Measurements from ENCODE around the gene GUCY1A1. TPM values are rescaled to one million over a fixed set of nuclear protein-coding genes. Genes with fewer than 3 reads are reported as not detected.
"Not testable (repeated sequence)": the region's sequence is repeated elsewhere in the genome, so short reads cannot be mapped to it uniquely, and the experiment has no call there.

Gene GUCY1A1, protein sequence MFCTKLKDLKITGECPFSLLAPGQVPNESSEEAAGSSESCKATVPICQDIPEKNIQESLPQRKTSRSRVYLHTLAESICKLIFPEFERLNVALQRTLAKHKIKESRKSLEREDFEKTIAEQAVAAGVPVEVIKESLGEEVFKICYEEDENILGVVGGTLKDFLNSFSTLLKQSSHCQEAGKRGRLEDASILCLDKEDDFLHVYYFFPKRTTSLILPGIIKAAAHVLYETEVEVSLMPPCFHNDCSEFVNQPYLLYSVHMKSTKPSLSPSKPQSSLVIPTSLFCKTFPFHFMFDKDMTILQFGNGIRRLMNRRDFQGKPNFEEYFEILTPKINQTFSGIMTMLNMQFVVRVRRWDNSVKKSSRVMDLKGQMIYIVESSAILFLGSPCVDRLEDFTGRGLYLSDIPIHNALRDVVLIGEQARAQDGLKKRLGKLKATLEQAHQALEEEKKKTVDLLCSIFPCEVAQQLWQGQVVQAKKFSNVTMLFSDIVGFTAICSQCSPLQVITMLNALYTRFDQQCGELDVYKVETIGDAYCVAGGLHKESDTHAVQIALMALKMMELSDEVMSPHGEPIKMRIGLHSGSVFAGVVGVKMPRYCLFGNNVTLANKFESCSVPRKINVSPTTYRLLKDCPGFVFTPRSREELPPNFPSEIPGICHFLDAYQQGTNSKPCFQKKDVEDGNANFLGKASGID
- total RNA-seq: 136 TPM

- peak; percentile 41 for DNase-seq
These were observed at the start of gene GUCY1A1 for GRCh38 chr4:155666344-155667221. Gene GUCY1A1, plus strand, starts transcription at chr4:155666848. Its CDS starts 30,020 bp downstream, at chr4:155696868.

DNA sequence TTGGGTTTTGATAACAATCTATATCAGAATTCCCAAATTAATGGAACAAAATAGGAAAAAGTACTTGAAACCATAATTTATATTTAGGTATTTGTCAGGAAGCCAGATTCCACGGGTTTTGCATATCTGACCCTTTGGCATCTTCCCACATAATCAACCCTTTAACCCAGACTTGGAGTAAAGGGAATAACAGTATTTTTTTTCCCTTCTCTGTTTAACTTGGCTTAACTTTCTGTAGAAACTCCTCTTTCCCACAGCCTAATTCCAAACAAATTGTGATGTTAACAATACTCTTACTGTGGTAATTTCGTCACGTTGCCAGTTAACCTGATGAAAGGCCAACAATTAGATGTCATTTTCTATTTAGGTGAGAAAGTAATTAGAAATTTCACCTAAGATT is 49.4 kb upstream of the GUCY1A1 start:
- no peak for DNase-seq

- no peak for DNase-seq
These were observed 48.3 kb upstream of the GUCY1A1 start for GRCh38 chr4:155618183-155618838.

GRCh38 chr4:155620637-155621036 is 46.0 kb upstream of the GUCY1A1 start:
- no peak for DNase-seq

- no peak for DNase-seq
These were observed 42.2 kb upstream of the GUCY1A1 start for GRCh38 chr4:155624478-155624877.

DNA sequence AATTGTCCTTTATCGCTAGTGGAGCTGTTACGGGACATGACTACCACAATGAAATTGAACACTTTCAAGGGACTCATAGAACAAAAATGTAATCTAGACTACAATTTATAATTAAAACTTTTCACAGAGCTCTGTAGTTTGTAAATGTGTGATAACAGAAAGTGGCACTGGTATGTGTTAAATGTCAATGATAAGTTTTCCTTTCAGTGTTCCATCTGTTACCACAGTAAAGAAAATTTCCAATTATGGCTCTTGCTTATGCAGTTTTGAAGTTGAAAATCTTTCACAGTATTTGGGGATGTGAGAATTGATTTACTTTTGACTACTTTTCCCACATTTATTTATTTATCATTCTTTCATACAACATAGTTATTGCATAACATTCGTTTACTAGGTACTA is 40.1 kb upstream of the GUCY1A1 start:
- DNase-seq: no peak

DNA sequence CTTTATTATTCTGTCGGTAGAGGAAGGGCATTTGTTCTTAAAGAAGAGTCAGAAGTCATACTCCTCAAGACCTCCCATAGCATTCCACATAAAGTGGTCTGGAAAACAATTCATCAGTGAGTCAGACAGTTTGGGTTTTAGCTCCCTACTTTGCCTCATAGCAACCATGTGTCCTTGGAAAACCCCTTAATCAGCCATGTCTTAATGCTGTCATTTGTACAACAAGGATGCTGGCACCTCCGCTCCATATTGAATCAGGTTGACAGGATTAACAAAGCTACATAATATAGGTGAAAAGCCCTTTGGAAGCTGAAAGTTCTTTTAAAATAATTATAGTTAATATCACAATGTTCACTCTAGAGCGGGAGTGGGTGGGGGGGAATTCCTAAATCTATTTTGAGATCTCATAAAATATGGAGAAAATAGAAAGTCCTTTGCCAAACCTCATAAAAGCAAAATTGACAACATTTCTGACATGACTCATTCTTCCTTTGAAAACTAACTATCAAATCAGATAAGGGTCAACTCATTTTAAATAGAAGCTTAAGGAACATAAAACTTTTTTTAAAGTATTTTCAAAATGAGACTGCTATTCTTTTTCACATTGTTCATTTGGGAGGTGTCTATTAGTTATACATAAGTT is 37.3 kb upstream of the GUCY1A1 start:
- DNase-seq: no peak

DNA sequence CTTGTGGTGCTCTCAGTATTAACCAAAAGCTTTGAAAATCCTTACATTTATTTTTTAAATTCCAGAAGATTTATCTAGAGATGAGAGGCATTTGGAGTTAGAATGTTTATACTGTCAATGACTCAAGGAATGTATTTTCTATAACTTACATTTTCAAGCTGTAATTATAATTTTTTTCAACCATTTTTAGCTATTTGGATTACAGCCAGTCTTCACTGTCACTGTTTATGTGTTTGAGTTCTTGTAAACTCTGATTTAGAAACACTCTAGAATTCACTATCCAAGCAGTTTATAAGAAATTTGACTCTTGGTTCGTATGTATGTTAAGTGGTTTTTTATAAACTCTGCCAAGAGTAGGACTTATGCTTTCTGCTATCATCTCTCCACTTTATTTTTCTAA is 36.7 kb upstream of the GUCY1A1 start:
- no peak for DNase-seq

DNA sequence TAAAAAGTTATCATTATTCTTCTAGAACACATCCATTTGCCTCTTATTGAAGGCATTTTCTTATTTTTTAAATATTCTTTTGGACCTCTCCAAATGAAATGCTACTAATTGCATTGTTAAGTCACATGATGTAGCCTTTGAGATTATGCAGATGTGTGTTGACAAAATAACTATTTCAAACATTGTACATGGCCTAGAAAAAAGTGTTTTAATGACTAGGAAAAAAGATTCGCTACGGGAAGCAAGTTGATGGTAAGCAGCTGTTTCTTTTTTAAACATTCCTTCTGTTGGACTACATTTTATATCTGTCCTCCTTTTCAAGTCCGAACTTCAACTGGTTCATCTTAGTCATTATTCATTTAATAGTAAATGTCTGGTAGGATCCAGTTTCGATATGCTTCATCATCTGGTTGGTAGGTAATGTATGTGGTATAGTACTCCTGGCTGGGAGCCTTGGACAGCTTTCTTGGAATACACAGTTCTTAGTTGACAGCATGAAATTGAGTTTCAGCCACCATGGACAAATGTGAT is 34.3 kb upstream of the GUCY1A1 start:
- DNase-seq: no peak

DNA sequence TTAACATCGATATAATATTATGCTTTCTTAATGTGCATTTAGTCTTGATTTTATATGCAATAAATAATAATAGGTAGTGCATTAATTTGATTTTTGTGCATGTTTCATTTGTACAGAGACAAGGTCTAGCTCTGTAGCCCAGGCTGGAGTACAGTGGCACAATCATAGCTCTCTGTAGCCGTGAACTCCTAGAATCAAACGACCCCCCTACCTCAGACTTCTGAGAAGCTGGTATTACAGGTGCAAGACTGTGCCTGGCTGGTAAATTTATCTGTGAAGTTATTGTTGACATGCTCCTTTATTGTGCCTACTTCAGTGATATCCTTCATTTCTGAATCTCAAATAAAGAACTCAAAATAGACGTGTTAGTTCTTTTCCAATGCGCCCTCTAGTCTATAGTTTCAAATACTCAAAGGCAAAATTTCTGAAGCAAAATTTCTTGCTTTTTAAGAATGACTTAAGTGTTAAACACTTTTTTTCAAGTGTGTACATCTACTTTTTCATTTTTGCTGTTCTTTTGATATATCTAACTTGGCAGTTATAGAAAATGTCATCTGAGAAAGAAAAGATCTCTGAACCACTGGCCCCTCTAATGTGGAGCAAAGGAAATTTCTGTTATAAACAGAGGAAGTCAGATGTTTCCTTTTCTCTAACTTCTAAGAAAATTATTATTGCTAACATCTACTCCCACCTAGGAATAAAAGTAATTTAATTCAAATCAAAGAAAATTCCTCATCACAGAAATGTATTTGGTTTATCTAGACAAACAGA is 28.3 kb upstream of the GUCY1A1 start:
- DNase-seq: no peak

DNA sequence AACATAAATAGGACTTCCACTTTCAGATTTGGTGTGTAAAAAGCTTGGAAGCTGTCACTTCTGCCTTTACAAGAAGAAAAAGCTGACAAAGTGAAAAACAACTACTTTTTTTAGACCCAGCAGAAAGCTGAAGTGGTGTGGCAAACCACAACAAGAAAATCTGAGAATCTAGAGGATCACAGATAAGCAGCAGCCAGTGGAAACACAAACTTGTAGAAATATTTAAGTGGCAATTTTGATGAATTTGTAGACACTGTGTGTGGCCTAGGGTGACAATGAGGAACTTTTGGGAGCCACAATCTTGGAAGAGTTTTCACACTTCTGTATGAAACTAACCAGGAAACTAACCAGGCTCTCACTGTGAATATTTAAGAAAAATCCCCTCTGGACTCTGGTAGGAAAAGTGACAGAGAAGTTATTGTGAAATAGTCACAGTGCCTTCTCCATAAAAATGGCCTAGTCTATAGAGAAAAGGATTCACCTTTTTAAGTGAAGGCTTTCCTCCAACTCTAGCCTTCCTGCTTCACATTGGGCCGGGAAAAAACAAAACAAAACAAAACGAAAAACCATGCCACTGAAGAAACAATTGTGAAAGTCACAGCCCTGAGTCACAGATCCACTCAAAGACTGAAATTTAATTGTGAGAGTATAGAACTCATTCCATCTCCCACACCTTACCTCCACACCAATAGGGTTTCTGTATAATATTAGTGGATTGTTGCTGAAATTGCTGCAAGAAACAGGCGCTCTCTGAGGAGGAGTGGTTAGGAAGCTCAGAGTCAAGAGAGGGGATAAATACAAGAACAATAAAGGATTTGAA is 26.7 kb upstream of the GUCY1A1 start:
- no peak for DNase-seq

DNA sequence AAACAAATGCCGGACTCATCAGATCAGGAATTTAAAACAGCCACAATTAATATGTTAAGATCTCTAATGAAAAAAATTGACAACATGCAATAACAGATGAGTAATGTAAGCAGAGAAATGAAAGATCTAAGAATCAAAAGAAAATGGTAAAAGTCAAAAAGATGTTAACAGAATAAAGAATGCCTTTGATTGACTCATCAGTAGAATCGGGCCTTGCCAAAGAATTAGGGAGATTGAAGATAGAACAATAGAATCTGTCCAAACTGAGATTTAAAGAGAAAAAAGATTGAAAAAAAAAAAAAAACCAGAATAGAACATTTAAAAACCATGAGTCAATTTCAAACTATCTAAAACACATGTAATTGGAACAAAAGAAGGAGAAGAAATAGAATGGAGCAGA is 25.9 kb upstream of the GUCY1A1 start:
- DNase-seq: no peak

DNA sequence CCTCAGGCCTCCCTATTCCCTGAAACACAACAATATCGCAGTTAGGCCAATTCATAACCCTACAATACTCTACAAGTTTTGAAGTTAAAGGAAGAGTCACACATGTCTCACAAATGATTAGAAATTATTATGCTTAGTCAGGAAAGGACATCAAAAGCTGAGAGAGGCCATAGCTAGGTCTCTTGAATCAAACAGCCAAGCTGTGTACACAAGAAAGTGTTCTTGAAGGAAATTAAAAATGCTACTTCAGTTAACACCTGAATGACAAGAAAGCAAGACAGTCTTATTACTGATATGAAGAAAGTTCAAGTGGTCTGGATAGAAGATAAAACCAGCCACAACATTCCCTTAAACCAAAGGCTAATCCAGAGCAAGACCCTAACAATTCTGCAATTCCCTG is 23.6 kb upstream of the GUCY1A1 start:
- DNase-seq: no peak

DNA sequence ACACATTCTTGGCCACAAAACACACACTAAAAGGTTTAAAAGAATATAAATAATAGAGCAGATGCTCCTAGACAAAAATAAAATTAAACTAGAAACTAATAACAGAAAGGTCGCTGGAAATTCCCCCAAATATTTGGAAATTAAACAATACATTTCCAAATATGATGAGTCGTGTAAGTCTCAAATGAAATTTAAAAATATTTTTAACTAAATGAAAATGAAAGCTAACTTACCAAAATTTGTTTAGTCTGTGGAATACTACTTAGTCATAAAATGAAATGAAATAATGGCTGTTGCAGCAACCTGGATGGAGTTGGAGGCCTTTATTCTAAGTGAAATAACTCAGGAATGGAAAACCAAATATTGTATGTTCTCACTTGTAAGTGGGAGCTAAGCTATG is 20.6 kb upstream of the GUCY1A1 start:
- DNase-seq: no peak

- not testable (repeated sequence) for DNase-seq
These were observed 15.9 kb upstream of the GUCY1A1 start for GRCh38 chr4:155650785-155651184.

- no peak for DNase-seq
These were observed 13.6 kb upstream of the GUCY1A1 start for GRCh38 chr4:155653052-155653451.

GRCh38 chr4:155656025-155656424 is 10.6 kb upstream of the GUCY1A1 start:
- no peak for DNase-seq

GRCh38 chr4:155657169-155657568 is 9.5 kb upstream of the GUCY1A1 start:
- no peak for DNase-seq

GRCh38 chr4:155657985-155658680 is 8.5 kb upstream of the GUCY1A1 start:
- no peak for DNase-seq

All from occipital lobe (tissue), 2 donors.